ENCODE results near the gene ANO4.

Gene ANO4

GRCh38 chr12:100798286-100799160, 3.9 kb downstream of the ANO4 start:
- no peak for DNase-seq (ENCODE audit: low read depth)
- no peak overlapping the region for H3K4me3 ChIP-seq (ENCODE audit: low read depth, low read length)
- TF ChIP-seq POLR2A (IDR thresholded peaks at IDR 0.05; ENCODE audit: extremely low read depth, insufficient read length) (no peak), MYC (IDR thresholded peaks at IDR 0.05; ENCODE audit: low read depth, low read length) (no peak), MAX (IDR thresholded peaks at IDR 0.05; ENCODE audit: low read depth, low read length) (no peak), CTCF (IDR thresholded peaks at IDR 0.05; ENCODE audit: low read depth, low read length) (no peak)

GRCh38 chr12:100799770-100800169, 5.2 kb downstream of the ANO4 start:
- TF ChIP-seq MYC (IDR thresholded peaks at IDR 0.05; ENCODE audit: low read depth, low read length) (no peak), CTCF (IDR thresholded peaks at IDR 0.05; ENCODE audit: low read depth, low read length) (no peak), POLR2A (IDR thresholded peaks at IDR 0.05; ENCODE audit: extremely low read depth, insufficient read length) (no peak), MAX (IDR thresholded peaks at IDR 0.05; ENCODE audit: low read depth, low read length) (no peak)
- H3K4me3 ChIP-seq (ENCODE audit: low read depth, low read length) = no peak overlapping the region
- DNase-seq (ENCODE audit: low read depth) = no peak

- H3K4me3 ChIP-seq (ENCODE audit: low read depth, low read length) = no peak overlapping the region
- DNase-seq (ENCODE audit: low read depth) = no peak
- TF ChIP-seq CTCF (IDR thresholded peaks at IDR 0.05; ENCODE audit: low read depth, low read length) (no peak), MYC (IDR thresholded peaks at IDR 0.05; ENCODE audit: low read depth, low read length) (no peak), MAX (IDR thresholded peaks at IDR 0.05; ENCODE audit: low read depth, low read length) (no peak), POLR2A (IDR thresholded peaks at IDR 0.05; ENCODE audit: extremely low read depth, insufficient read length) (no peak)
Observed at GRCh38 chr12:100800723-100801122, 6.1 kb downstream of the ANO4 start.

DNA sequence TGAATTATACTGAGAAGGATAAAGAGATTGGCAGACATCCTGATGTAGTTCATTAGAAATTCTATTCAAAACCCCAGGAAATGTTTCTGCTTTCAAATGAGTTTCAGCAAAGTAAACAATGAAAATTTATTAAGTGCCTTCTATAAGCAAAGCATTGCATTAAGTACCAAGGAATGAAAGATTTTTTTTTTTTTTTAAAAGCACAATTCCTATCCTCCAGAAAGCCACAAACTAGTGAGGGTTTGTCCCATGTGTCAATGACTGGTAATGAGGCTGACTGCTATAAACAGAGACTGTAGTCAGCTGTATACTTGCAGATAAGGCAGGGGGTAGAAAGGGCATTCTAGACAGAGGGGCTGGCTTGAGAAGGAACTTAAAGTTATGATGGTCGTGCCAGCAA, 6.7 kb downstream of the ANO4 start:
- DNase-seq (ENCODE audit: low read depth) = no peak
- H3K4me3 ChIP-seq (ENCODE audit: low read depth, low read length) = no peak overlapping the region
- TF ChIP-seq CTCF (IDR thresholded peaks at IDR 0.05; ENCODE audit: low read depth, low read length) (no peak), MAX (IDR thresholded peaks at IDR 0.05; ENCODE audit: low read depth, low read length) (no peak), POLR2A (IDR thresholded peaks at IDR 0.05; ENCODE audit: extremely low read depth, insufficient read length) (no peak), MYC (IDR thresholded peaks at IDR 0.05; ENCODE audit: low read depth, low read length) (no peak)

GRCh38 chr12:100808777-100809176, 14.2 kb downstream of the ANO4 start:
- H3K4me3 ChIP-seq (ENCODE audit: low read depth, low read length) = no peak overlapping the region
- TF ChIP-seq CTCF (IDR thresholded peaks at IDR 0.05; ENCODE audit: low read depth, low read length) (no peak), POLR2A (IDR thresholded peaks at IDR 0.05; ENCODE audit: extremely low read depth, insufficient read length) (no peak), MYC (IDR thresholded peaks at IDR 0.05; ENCODE audit: low read depth, low read length) (no peak), MAX (IDR thresholded peaks at IDR 0.05; ENCODE audit: low read depth, low read length) (no peak)
- no peak for DNase-seq (ENCODE audit: low read depth)

Measured in NB4 (cell line).